K562 (cell line): ENCODE data around the gene DUSP5. TPM values are rescaled to one million over a fixed set of nuclear protein-coding genes. Genes with fewer than 3 reads are reported as not detected.
A peak's percentile ranks its signal among the peaks of the same experiment; 100 is the strongest.

Source experiments
- ARID4B ChIP-seq: sonication (generic); formaldehyde crosslinking; IDR thresholded peaks from 2 replicates; pipeline ENCODE4 v1.8.0; 2022; ENCODE audit warnings: mild to moderate bottlenecking, missing genetic modification reagents
- CTBP1 ChIP-seq: fragments of 450-650 bp; IDR thresholded peaks from 2 replicates; pipeline ENCODE4 v1.6.1; 2016; ENCODE audit warnings: borderline replicate concordance
- DEAF1 ChIP-seq: fragments of 450-650 bp; formaldehyde crosslinking; IDR thresholded peaks from 2 replicates; pipeline ENCODE4 v1.4.0; 2020; ENCODE audit warnings: mild to moderate bottlenecking, moderate library complexity
- L3MBTL2 ChIP-seq: fragments of 450-650 bp; IDR thresholded peaks from 2 replicates; pipeline ENCODE4 v1.6.1; 2016; ENCODE audit warnings: mild to moderate bottlenecking, moderate library complexity
- PHF20 ChIP-seq: fragments of 450-650 bp; IDR thresholded peaks from 2 replicates; pipeline ENCODE4 v1.6.1; 2018; ENCODE audit not compliant: partially characterized antibody
- POLR2A ChIP-seq: fragments of 450-650 bp; conservative IDR thresholded peaks from 2 replicates; pipeline ENCODE4 v1.6.1; 2016
- POLR2B ChIP-seq: fragments of 450-650 bp; IDR thresholded peaks from 2 replicates; pipeline ENCODE4 v1.6.1; 2018; ENCODE audit warnings: low read depth; ENCODE audit not compliant: partially characterized antibody
- POLR2G ChIP-seq: fragments of 200-400 bp; formaldehyde crosslinking; IDR thresholded peaks from 2 replicates; pipeline ENCODE4 v1.6.1; 2017; ENCODE audit warnings: low read depth, mild to moderate bottlenecking, antibody characterized with exemption, low read length, moderate library complexity
- RBFOX2 ChIP-seq: fragments of 200-400 bp; formaldehyde crosslinking; IDR thresholded peaks from 2 replicates; pipeline ENCODE4 v1.6.1; 2017; ENCODE audit warnings: low read depth, mild to moderate bottlenecking, low read length, moderate library complexity
- RBM17 ChIP-seq: fragments of 200-400 bp; formaldehyde crosslinking; IDR thresholded peaks from 2 replicates; pipeline ENCODE4 v1.6.1; 2017; ENCODE audit warnings: low read depth, mild to moderate bottlenecking, low read length, borderline replicate concordance
- SAP30 ChIP-seq: fragments of 200-600 bp; sonication (generic); IDR thresholded peaks from 2 replicates; pipeline ENCODE4 v1.6.1; 2012; ENCODE audit warnings: borderline replicate concordance, low read depth, mild to moderate bottlenecking, moderate library complexity, low read length, control low read depth, inconsistent platforms; ENCODE audit not compliant: insufficient read depth, poor library complexity, severe bottlenecking
- SIN3B ChIP-seq: fragments of 450-650 bp; IDR thresholded peaks from 2 replicates; pipeline ENCODE4 v1.6.1; 2017; ENCODE audit warnings: low read depth, mild to moderate bottlenecking, moderate library complexity
- TBP ChIP-seq: optimal IDR thresholded peaks from 2 replicates; pipeline ENCODE3; 2011; ENCODE audit warnings: low read depth, low read length, improper control_type of control experiment
- TFAP4 ChIP-seq: sonication (generic); formaldehyde crosslinking; IDR thresholded peaks from 2 replicates; pipeline ENCODE4 v1.8.0; 2022; ENCODE audit warnings: missing genetic modification reagents, mild to moderate bottlenecking, moderate library complexity, borderline replicate concordance
- XRCC3 ChIP-seq: fragments of 450-650 bp; IDR thresholded peaks from 2 replicates; pipeline ENCODE4 v1.6.1; 2017; ENCODE audit warnings: mild to moderate bottlenecking, moderate library complexity
- ZBTB5 ChIP-seq: fragments of 450-650 bp; IDR thresholded peaks from 2 replicates; pipeline ENCODE4 v1.6.1; 2017; ENCODE audit warnings: antibody characterized with exemption
- ZFP36 ChIP-seq: fragments of 150-350 bp; IDR thresholded peaks from 2 replicates; pipeline ENCODE4 v1.6.1; 2018; ENCODE audit warnings: low read length, low read depth; ENCODE audit not compliant: partially characterized antibody
- ZNF121 ChIP-seq: sonication (generic); formaldehyde crosslinking; conservative IDR thresholded peaks from 2 replicates; pipeline ENCODE4 v1.8.0; 2022; ENCODE audit warnings: missing genetic modification reagents
- ZNF511 ChIP-seq: sonication (generic); formaldehyde crosslinking; IDR thresholded peaks from 2 replicates; pipeline ENCODE4 v1.8.0; 2022; ENCODE audit warnings: mild to moderate bottlenecking, missing genetic modification reagents
- polyA plus RNA-seq, 8 experiments: library from polyadenylated mRNA; depleted of rRNA in 4 of 8; stranded (reverse) in 5 of 8; unstranded in 3 of 8; fragments of >200 nt; fragmentation: Nextera tagmentation in 2 of 8; fragmentation: Illumina TruSeq in 1 of 8; extraction: Ambion mirVana in 2 of 8; extraction: Trizol in 1 of 8; gene quantifications; 2 replicates each; pipeline versions ENCODE4 v1.2.1 to v1.2.3, GENCODE V29; 2011 to 2014; ENCODE audit warnings: inconsistent platforms in 1 of 8, missing spikeins in 1 of 8
- total RNA-seq, 7 experiments: library from RNA; depleted of rRNA in 6 of 7; stranded (reverse); fragments of >200 nt in 6 of 7; fragmentation: Illumina TruSeq in 2 of 7; extraction: Trizol in 2 of 7; gene quantifications; 2 replicates each; pipeline versions ENCODE4 v1.2.1 to v1.2.3, GENCODE V29; 2011 to 2021; ENCODE audit warnings: low replicate concordance in 1 of 7

The DUSP5 gene
- total and polyA plus RNA-seq, 9 of the 15 experiments (the other 6 are each of a cell fraction or from before 2014, with no cell fraction given): 0.49 to 3.4 (median 2.0) TPM

GRCh38 chr10:110497438-110498086, at the start of gene DUSP5 (continued):
- TF ChIP-seq ARID4B (CRISPR knock-in tag): peak; percentile 50; the same call in 1 of the 2 replicates
- TF ChIP-seq TFAP4 (CRISPR knock-in tag): peak; percentile 51
- TF ChIP-seq ZNF511: 0 out of 2 replicates have a peak, but pooled peaks have one; percentile 53
- TF ChIP-seq RBFOX2: peak; percentile 94
- peak; percentile 47 for TF ChIP-seq POLR2B
- peak; percentile 90 for TF ChIP-seq ZFP36
- TF ChIP-seq CTBP1: peak; percentile 68
- peak; percentile 93 for TF ChIP-seq ZBTB5
- peak; percentile 98 for TF ChIP-seq POLR2G
- TF ChIP-seq ZNF121 (CRISPR knock-in tag): no peak
- 0 out of 2 replicates have a peak, but pooled peaks have one; percentile 17 for TF ChIP-seq DEAF1 (CRISPR knock-in tag)
- TF ChIP-seq RBM17: no peak
- TF ChIP-seq SIN3B: no peak
- TF ChIP-seq POLR2A: peak; percentile 78
- TF ChIP-seq L3MBTL2: peak; percentile 46; the same call in 1 of the 2 replicates
- peak; percentile 33 for TF ChIP-seq PHF20
- TF ChIP-seq TBP: peak; percentile 91
- peak; percentile 25 for TF ChIP-seq SAP30
- TF ChIP-seq XRCC3: no peak
